Neural crest cell (in vitro differentiated cells): ENCODE results near the gene KCNK6. TPM values are rescaled to one million over a fixed set of nuclear protein-coding genes. Genes with fewer than 3 reads are reported as not detected.

Source experiments
- DNase-seq: peaks from one replicate; pipeline ENCODE4 v3.0.0; 2021; ENCODE audit warnings: low read depth, mixed read lengths, low spot score
- H3K27ac Mint-ChIP-seq: one replicate; pipeline ENCODE4 v1.8.0; 2021; ENCODE audit warnings: mild to moderate bottlenecking, mixed read lengths; ENCODE audit not compliant: unreplicated experiment
- H3K27me3 Mint-ChIP-seq: 2 replicates; pipeline ENCODE4 v1.8.0; 2021; ENCODE audit warnings: low read depth, mild to moderate bottlenecking, mixed read lengths
- H3K36me3 Mint-ChIP-seq: 2 replicates; pipeline ENCODE4 v1.8.0; 2021; ENCODE audit warnings: low read depth, mild to moderate bottlenecking, mixed read lengths
- H3K4me1 Mint-ChIP-seq: 2 replicates; pipeline ENCODE4 v1.8.0; 2021; ENCODE audit warnings: mixed read lengths
- H3K4me3 Mint-ChIP-seq: one replicate; pipeline ENCODE4 v1.8.0; 2021; ENCODE audit warnings: mild to moderate bottlenecking, mixed read lengths
- H3K9me3 Mint-ChIP-seq: 2 replicates; pipeline ENCODE4 v1.8.0; 2021; ENCODE audit warnings: mixed read lengths
- CTCF ChIP-seq: fragments of 200-600 bp; sonication (generic); conservative IDR thresholded peaks from 2 replicates; pipeline ENCODE4 v1.5.0; 2021; ENCODE audit warnings: antibody characterized with exemption, mild to moderate bottlenecking
- total RNA-seq: library from RNA; stranded (reverse); gene quantifications from 2 replicates; pipeline ENCODE4 v1.2.1, GENCODE V29; 2021

Gene KCNK6
- total RNA-seq, 1 donor from 2014 or later: not detected

- no peak for TF ChIP-seq CTCF
- no peak for DNase-seq
- no peaks in the 10 kb centered on the region for H3K27me3 Mint-ChIP-seq
- no peak overlapping the region for H3K27ac Mint-ChIP-seq
- H3K36me3 Mint-ChIP-seq: no peaks in the 10 kb centered on the region
- H3K4me3 Mint-ChIP-seq: no peak overlapping the region
- peaks cover 18% of the 10 kb centered on the region for H3K4me1 Mint-ChIP-seq
- no peaks in the 10 kb centered on the region for H3K9me3 Mint-ChIP-seq
Measured at GRCh38 chr19:38289955-38290354, 29.7 kb upstream of the KCNK6 start.

- no peak for DNase-seq
- H3K4me3 Mint-ChIP-seq: no peak overlapping the region
- TF ChIP-seq CTCF: no peak
- H3K9me3 Mint-ChIP-seq: no peaks in the 10 kb centered on the region
- H3K4me1 Mint-ChIP-seq: peaks cover 18% of the 10 kb centered on the region
- H3K27ac Mint-ChIP-seq: peak overlapping the region; percentile 93
- no peaks in the 10 kb centered on the region for H3K36me3 Mint-ChIP-seq
- H3K27me3 Mint-ChIP-seq: no peaks in the 10 kb centered on the region
Measured at GRCh38 chr19:38290631-38291147, 29.0 kb upstream of the KCNK6 start.

- peaks cover 18% of the 10 kb centered on the region for H3K4me1 Mint-ChIP-seq
- no peak overlapping the region for H3K4me3 Mint-ChIP-seq
- no peak overlapping the region for H3K27ac Mint-ChIP-seq
- H3K9me3 Mint-ChIP-seq: no peaks in the 10 kb centered on the region
- TF ChIP-seq CTCF: no peak
- no peaks in the 10 kb centered on the region for H3K36me3 Mint-ChIP-seq
- no peaks in the 10 kb centered on the region for H3K27me3 Mint-ChIP-seq
- DNase-seq: no peak
Measured at GRCh38 chr19:38291855-38292254, 27.8 kb upstream of the KCNK6 start.

- Mint-ChIP-seq H3K9me3 (no peaks in the 10 kb centered on the region), H3K27ac (no peak overlapping the region), H3K36me3 (no peaks in the 10 kb centered on the region), H3K27me3 (no peaks in the 10 kb centered on the region), H3K4me1 (peaks cover 9% of the 10 kb centered on the region), H3K4me3 (no peak overlapping the region)
- no peak for DNase-seq
- no peak for TF ChIP-seq CTCF
Measured at GRCh38 chr19:38293281-38293680, 26.4 kb upstream of the KCNK6 start.

GRCh38 chr19:38294090-38294489, 25.6 kb upstream of the KCNK6 start:
- Mint-ChIP-seq H3K36me3 (no peaks in the 10 kb centered on the region), H3K27me3 (no peaks in the 10 kb centered on the region), H3K4me1 (peaks cover 8% of the 10 kb centered on the region), H3K4me3 (no peak overlapping the region), H3K9me3 (no peaks in the 10 kb centered on the region), H3K27ac (peak overlapping the region; percentile 91)
- no peak for TF ChIP-seq CTCF
- peak; percentile 17 for DNase-seq
